Naive thymus-derived CD8-positive, alpha-beta T cell (primary cell): ENCODE data around the gene C10orf90. TPM values are rescaled to one million over a fixed set of nuclear protein-coding genes. Genes with fewer than 3 reads are reported as not detected.
"Not testable (repeated sequence)": the region's sequence is repeated elsewhere in the genome, so short reads cannot be mapped to it uniquely, and the experiment has no call there.

ENCODE experiments used
- ATAC-seq, 2 donors: fragments of 150-1000 bp; cut with Tn5 transposase in 1 of 2; sonication (Bioruptor Pico), chemical (Tn5 transposase) in 1 of 2; 1 replicate in 1 of 2; 2 replicates in 1 of 2; pipeline ENCODE4 v1.10.0; 2021; ENCODE audit warnings: mild to moderate bottlenecking in 2 of 2, moderate library complexity in 2 of 2
- POLR2A ChIA-PET: fragments of 350-600 bp; sonication (Branson Sonifier 250); formaldehyde crosslinking; loops from one replicate; lab custom pipeline; 2021; ENCODE audit warnings: antibody characterized with exemption; lab: Charles Lee
- DNase-seq, 10 donors: peaks; one replicate each; pipeline versions ENCODE4 v3.0.0 to v3.0.0-alpha.2; 2020 to 2022
- H3K27ac Mint-ChIP-seq, 10 donors: one replicate each; pipeline ENCODE4 v1.8.0; 2020 to 2022; ENCODE audit warnings: mild to moderate bottlenecking in 10 of 10, mixed read lengths in 10 of 10, moderate library complexity in 4 of 10, inconsistent platforms in 1 of 10
- H3K27me3 Mint-ChIP-seq, 5 donors: one replicate each; pipeline ENCODE4 v1.8.0; 2021 to 2022; ENCODE audit warnings: mixed read lengths in 5 of 5
- H3K36me3 Mint-ChIP-seq, 3 donors: one replicate each; pipeline ENCODE4 v1.8.0; 2020 to 2022; ENCODE audit warnings: mixed read lengths in 3 of 3, mild to moderate bottlenecking in 2 of 3, inconsistent platforms in 1 of 3
- H3K4me1 Mint-ChIP-seq, 4 donors: one replicate each; pipeline ENCODE4 v1.8.0; 2021 to 2022; ENCODE audit warnings: mixed read lengths in 4 of 4
- H3K4me3 Mint-ChIP-seq, 10 donors: one replicate each; pipeline ENCODE4 v1.8.0; 2020 to 2022; ENCODE audit warnings: mild to moderate bottlenecking in 10 of 10, mixed read lengths in 10 of 10, moderate library complexity in 6 of 10, inconsistent platforms in 1 of 10
- H3K9me3 Mint-ChIP-seq, 9 donors: one replicate each; pipeline ENCODE4 v1.8.0; 2020 to 2022; ENCODE audit warnings: mixed read lengths in 9 of 9, mild to moderate bottlenecking in 3 of 9, inconsistent platforms in 1 of 9, moderate library complexity in 1 of 9
- polyA plus RNA-seq, 3 donors: library from polyadenylated mRNA; unstranded; fragments of 300-500 nt; fragmentation: Illumina TruSeq; gene quantifications; one replicate each; pipeline ENCODE4 v1.2.3, GENCODE V29; 2021
- total RNA-seq, 8 experiments: library from RNA in 2 of 8; stranded (reverse) in 2 of 8; gene quantifications; one replicate each; pipeline ENCODE4 v1.2.3 and lab custom pipeline; 2021 to 2026

C10orf90 gene
- total and polyA plus RNA-seq, 5 experiments from 2014 or later, result not detected

GRCh38 chr10:126565871-126566270 lies 104.6 kb downstream of the C10orf90 start:
- DNase-seq (no peak), ATAC-seq (no peak)
- H3K9me3 Mint-ChIP-seq, result peaks cover 0 to 14% (median 2%) of the 10 kb centered on the region in 9 donors
- H3K36me3 Mint-ChIP-seq, result no peaks in the 10 kb centered on the region
- H3K4me3 Mint-ChIP-seq, result no peak overlapping the region
- no peak overlapping the region for H3K27ac Mint-ChIP-seq
- peaks cover 1 to 23% (median 9%) of the 10 kb centered on the region in 5 donors for H3K27me3 Mint-ChIP-seq
- POLR2A ChIA-PET, result no interaction called here
- no peaks in the 10 kb centered on the region for H3K4me1 Mint-ChIP-seq

GRCh38 chr10:126565441-126565840 lies 105.1 kb downstream of the C10orf90 start:
- DNase-seq, result no peak
- no peaks in the 10 kb centered on the region for H3K4me1 Mint-ChIP-seq
- no peak overlapping the region for H3K27ac Mint-ChIP-seq
- H3K27me3 Mint-ChIP-seq, result peaks cover 1 to 23% (median 9%) of the 10 kb centered on the region in 5 donors
- POLR2A ChIA-PET, result no interaction called here
- H3K9me3 Mint-ChIP-seq, result peaks cover 0 to 14% (median 2%) of the 10 kb centered on the region in 9 donors
- no peak overlapping the region for H3K4me3 Mint-ChIP-seq
- ATAC-seq, result no peak
- H3K36me3 Mint-ChIP-seq, result no peaks in the 10 kb centered on the region

DNA sequence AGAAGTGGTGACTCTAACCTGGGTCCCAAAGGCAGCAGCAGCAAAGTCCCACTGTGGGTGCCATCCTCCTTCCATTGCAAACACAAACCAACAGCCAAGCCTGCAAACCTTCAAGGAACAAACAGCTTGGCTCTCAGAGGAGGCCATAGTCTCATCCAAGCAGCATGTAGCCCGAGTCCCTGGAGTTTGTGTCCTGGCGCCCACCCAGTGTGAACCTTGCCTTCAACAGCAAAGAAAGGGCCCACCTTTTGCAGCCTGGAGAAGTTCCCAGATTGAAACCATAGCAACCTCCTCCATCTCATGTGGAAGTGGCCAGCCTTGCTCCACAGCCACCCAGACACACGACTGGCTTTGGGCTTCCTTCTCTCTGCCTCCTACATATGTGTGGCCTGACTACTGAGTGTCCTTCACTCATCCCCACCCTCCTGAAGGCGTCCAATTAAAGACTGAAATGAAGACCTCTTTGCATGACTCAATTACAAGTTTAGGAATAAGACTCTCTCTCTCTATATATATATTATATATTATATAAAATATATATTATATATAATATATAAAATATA lies 106.1 kb downstream of the C10orf90 start:
- DNase-seq (no peak), ATAC-seq (no peak)
- Mint-ChIP-seq H3K4me3 (no peak overlapping the region), H3K27me3 (peaks cover 1 to 23% (median 9%) of the 10 kb centered on the region in 5 donors), H3K9me3 (peaks cover 0 to 14% (median 2%) of the 10 kb centered on the region in 9 donors), H3K4me1 (no peaks in the 10 kb centered on the region), H3K27ac (no peak overlapping the region), H3K36me3 (no peaks in the 10 kb centered on the region)
- POLR2A ChIA-PET, result no interaction called here

DNA sequence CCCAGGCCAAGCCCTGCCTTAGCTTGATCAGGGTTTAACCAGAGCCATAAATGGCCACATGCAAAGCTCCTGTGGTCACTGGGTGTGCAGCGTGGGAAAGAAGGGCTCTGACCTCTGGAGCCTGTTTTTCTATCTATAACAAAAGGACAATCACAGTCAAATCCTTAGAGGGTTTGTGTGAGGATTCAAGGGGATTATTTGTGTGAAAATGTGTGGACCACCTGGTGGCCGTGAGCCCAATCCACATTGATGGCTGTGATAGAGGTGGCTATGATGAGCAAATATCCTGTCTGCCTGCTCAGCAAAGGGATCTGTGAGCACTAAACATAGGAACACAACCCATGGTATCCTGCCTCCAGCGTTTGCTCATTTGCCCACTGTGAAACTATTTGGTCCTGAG lies 107.1 kb downstream of the C10orf90 start:
- Mint-ChIP-seq H3K4me1 (no peaks in the 10 kb centered on the region), H3K4me3 (no peak overlapping the region), H3K36me3 (no peaks in the 10 kb centered on the region), H3K27me3 (peaks cover 1 to 19% (median 9%) of the 10 kb centered on the region in 5 donors), H3K27ac (no peak overlapping the region), H3K9me3 (peaks cover 0 to 15% (median 2%) of the 10 kb centered on the region in 9 donors)
- no peak for ATAC-seq
- POLR2A ChIA-PET, result no interaction called here
- no peak for DNase-seq

GRCh38 chr10:126561921-126562680 lies 108.4 kb downstream of the C10orf90 start:
- no peak for DNase-seq
- H3K4me3 Mint-ChIP-seq, result no peak overlapping the region
- peaks cover 0 to 27% (median 2%) of the 10 kb centered on the region in 9 donors for H3K9me3 Mint-ChIP-seq
- ATAC-seq, result no peak
- no peaks in the 10 kb centered on the region for H3K36me3 Mint-ChIP-seq
- no peaks in the 10 kb centered on the region for H3K4me1 Mint-ChIP-seq
- POLR2A ChIA-PET, result no interaction called here
- H3K27ac Mint-ChIP-seq, result no peak overlapping the region
- H3K27me3 Mint-ChIP-seq, result peaks cover 1 to 12% (median 5%) of the 10 kb centered on the region in 5 donors

DNA sequence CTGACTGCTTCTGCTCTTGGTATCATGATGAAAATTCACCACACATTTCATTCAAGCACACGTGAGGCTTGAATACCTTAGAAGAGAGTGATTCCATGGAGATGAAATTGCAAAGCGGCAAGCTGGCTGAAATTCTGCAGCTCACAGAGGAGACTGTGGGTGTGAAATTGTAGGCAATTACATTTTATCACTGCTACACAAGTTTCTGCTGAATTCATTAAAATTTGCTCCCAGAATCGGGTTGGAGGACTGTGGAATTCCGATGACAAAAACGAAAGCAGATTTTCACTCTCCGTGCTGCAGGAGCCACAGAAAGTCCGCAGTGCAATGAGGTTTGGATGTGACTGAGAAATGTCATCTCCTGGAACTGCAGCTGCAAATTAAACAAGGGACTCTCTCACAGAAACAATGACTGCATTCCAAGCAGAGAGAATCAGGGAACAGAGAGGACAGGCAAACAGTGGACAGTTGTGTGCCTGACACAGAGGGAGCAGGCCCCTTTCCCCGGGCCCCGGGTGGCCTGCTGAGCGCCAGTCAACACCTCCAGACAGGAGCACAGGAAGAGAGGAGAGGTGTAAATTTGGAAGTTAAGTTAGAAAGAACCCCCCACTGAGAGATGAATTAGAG lies 109.1 kb downstream of the C10orf90 start:
- Mint-ChIP-seq H3K36me3 (no peaks in the 10 kb centered on the region), H3K27ac (no peak overlapping the region), H3K4me1 (no peaks in the 10 kb centered on the region), H3K27me3 (peaks cover 1 to 8% (median 5%) of the 10 kb centered on the region in 5 donors), H3K9me3 (peaks cover 0 to 22% (median 0%) of the 10 kb centered on the region in 9 donors), H3K4me3 (no peak overlapping the region)
- ATAC-seq (no peak), DNase-seq (no peak)
- POLR2A ChIA-PET, result no interaction called here

DNA sequence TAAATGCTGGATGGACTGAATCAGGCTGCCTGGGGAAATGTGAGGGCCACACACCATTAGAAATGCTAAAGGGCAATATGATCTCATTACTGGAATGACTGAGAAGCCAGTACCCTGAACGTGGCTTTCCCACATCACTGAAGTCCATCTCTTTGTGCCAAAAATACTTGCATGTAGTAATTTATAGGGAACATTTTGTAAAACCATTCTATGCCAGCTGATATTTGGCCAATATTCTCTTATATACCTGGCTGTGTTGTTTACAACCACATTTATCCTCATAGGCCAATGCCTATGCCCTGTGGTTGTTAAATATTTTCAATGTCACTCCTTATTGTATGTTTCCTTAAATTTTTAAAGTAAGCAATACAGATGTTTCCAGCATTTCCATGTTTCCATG lies 111.6 kb downstream of the C10orf90 start:
- Mint-ChIP-seq H3K36me3 (no peaks in the 10 kb centered on the region), H3K4me1 (no peaks in the 10 kb centered on the region), H3K27ac (no peak overlapping the region), H3K9me3 (peaks cover 0 to 15% (median 0%) of the 10 kb centered on the region in 9 donors), H3K27me3 (peaks cover 0 to 5% (median 3%) of the 10 kb centered on the region in 5 donors), H3K4me3 (no peak overlapping the region)
- POLR2A ChIA-PET, result no interaction called here
- ATAC-seq (no peak), DNase-seq (no peak)

GRCh38 chr10:126551202-126551601 lies 119.3 kb downstream of the C10orf90 start:
- peaks cover 0 to 3% (median 0%) of the 10 kb centered on the region in 5 donors for H3K27me3 Mint-ChIP-seq
- no peaks in the 10 kb centered on the region for H3K4me1 Mint-ChIP-seq
- H3K27ac Mint-ChIP-seq, result no peak overlapping the region
- no peak overlapping the region for H3K4me3 Mint-ChIP-seq
- H3K36me3 Mint-ChIP-seq, result no peaks in the 10 kb centered on the region
- no peak for ATAC-seq
- POLR2A ChIA-PET, result no interaction called here
- H3K9me3 Mint-ChIP-seq, result peaks cover 0 to 7% (median 0%) of the 10 kb centered on the region in 9 donors
- DNase-seq, result no peak

DNA sequence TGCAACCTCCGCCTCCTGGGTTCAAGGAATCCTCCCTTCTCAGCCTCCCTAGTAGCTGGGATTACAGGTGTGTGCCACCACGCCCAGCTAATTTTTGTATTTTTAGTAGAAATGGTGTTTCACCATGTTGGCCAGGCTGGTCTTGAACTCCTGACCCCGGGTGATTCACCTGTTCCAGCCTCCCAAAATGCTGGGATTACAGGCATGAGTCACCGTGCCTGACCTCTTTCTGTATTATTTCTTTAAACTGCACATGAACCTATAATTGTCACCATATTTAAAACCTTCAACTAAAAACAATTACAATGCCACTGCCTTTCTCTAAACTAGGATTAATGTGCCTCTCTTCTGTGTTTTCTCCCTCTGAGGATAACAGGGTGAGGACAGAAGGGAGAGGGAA lies 119.9 kb downstream of the C10orf90 start:
- H3K36me3 Mint-ChIP-seq, H3K4me1 Mint-ChIP-seq, ATAC-seq, H3K27ac Mint-ChIP-seq, DNase-seq, H3K27me3 Mint-ChIP-seq, H3K9me3 Mint-ChIP-seq, POLR2A ChIA-PET, H3K4me3 Mint-ChIP-seq: not testable (repeated sequence)

DNA sequence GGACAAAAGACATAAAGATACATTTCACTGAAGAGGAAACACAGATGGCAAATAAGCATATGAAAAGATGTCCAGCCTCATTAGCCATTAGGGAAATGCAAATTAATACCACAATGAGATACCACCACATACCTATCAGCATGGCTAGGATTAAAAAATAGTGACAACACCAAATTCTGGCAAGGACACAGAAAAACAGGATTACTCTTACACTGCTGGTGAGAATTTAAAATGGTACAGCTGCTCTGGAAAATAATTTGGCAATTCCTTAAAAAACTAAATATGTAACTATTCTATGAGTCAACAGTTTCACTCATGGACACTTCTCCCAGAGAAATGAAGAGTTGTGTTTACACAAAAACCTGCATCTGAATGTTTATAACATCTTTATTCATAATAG lies 121.1 kb downstream of the C10orf90 start:
- Mint-ChIP-seq H3K36me3 (no peaks in the 10 kb centered on the region), H3K27me3 (peaks cover 0 to 14% (median 0%) of the 10 kb centered on the region in 5 donors), H3K27ac (no peak overlapping the region), H3K4me3 (no peak overlapping the region), H3K9me3 (peaks cover 0 to 7% (median 0%) of the 10 kb centered on the region in 9 donors), H3K4me1 (no peaks in the 10 kb centered on the region)
- DNase-seq (no peak), ATAC-seq (no peak)
- POLR2A ChIA-PET, result no interaction called here

DNA sequence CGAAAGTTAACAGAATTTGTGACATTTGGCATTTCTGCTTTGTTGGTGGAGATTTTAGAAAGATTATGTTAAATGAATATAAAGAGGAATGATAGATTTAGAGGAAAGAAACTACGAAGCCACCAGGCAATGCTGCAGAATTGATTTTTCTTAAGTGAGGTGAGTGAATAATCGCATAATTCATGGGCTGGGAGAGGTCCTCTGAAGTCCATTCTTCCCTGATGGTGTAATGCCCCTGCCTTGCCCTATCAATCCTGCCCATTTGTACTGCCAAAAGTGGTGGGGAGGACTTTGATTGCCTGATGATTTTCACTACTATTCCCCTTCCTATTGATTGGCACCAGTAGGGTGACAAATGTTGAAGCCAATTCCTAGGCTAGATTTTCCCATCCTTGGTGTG lies 125.9 kb downstream of the C10orf90 start:
- Mint-ChIP-seq H3K4me3 (no peak overlapping the region), H3K4me1 (no peaks in the 10 kb centered on the region), H3K27ac (no peak overlapping the region), H3K27me3 (peaks cover 2 to 14% (median 4%) of the 10 kb centered on the region in 5 donors), H3K9me3 (peaks cover 0 to 3% (median 0%) of the 10 kb centered on the region in 9 donors), H3K36me3 (no peaks in the 10 kb centered on the region)
- DNase-seq (no peak), ATAC-seq (no peak)
- POLR2A ChIA-PET, result no interaction called here

DNA sequence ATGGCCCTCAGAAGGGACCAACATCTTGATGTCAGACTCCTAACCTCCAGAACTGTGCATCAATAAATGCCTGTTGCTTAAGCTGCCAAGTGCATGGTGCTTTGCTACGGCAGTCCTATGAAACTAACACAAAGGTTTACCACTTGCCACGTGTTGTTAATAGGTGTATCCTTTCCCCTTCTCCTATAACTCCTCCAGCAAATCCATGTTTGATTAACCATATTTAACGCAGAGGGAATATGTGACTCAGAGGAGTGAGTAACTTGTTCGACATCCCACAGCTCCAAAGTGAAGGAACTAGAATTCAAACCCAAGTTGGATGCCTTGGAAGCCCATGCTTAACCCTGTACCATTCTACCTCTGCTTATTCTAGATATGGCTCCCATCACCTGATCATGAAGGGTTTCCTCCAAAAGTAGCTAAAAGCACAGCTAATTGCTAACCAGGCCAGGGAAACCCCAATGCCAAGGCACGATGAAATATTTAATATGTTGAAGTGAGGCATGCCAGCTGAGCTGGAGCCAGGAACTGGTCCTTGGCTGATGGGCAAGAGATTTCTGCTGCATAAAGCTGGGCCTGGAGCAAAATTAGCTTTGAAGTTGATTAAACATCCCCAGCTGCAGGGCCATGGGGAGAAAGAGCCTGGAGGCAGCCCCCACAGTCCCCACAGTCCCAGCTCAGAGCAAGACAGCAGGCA lies 131.9 kb downstream of the C10orf90 start:
- no peak for ATAC-seq
- POLR2A ChIA-PET, result no interaction called here
- no peaks in the 10 kb centered on the region for H3K4me1 Mint-ChIP-seq
- no peak overlapping the region for H3K4me3 Mint-ChIP-seq
- H3K27ac Mint-ChIP-seq, result no peak overlapping the region
- H3K36me3 Mint-ChIP-seq, result no peaks in the 10 kb centered on the region
- H3K9me3 Mint-ChIP-seq, result peaks cover 0 to 3% (median 0%) of the 10 kb centered on the region in 9 donors
- peaks cover 0 to 11% (median 2%) of the 10 kb centered on the region in 5 donors for H3K27me3 Mint-ChIP-seq
- DNase-seq, result no peak

GRCh38 chr10:126536656-126537055 lies 133.8 kb downstream of the C10orf90 start:
- H3K27me3 Mint-ChIP-seq, result peaks cover 0 to 8% (median 0%) of the 10 kb centered on the region in 5 donors
- DNase-seq, result no peak
- H3K36me3 Mint-ChIP-seq, result no peaks in the 10 kb centered on the region
- no peak overlapping the region for H3K4me3 Mint-ChIP-seq
- POLR2A ChIA-PET, result no interaction called here
- ATAC-seq, result no peak
- peaks cover 0 to 3% (median 0%) of the 10 kb centered on the region in 9 donors for H3K9me3 Mint-ChIP-seq
- H3K27ac Mint-ChIP-seq, result no peak overlapping the region
- H3K4me1 Mint-ChIP-seq, result no peaks in the 10 kb centered on the region
